Ishikawa (cell line): ENCODE data around the gene MAGEC2.

Source experiments
- CEBPB ChIP-seq: IDR thresholded peaks from 2 replicates; pipeline ENCODE4 v1.6.1; 2012
- CREB1 ChIP-seq: IDR thresholded peaks from 2 replicates; pipeline ENCODE4 v1.6.1; 2012; ENCODE audit warnings: low read depth
- EGR1 ChIP-seq: IDR thresholded peaks from 2 replicates; pipeline ENCODE4 v1.6.1; 2012
- EP300 ChIP-seq: IDR thresholded peaks from 2 replicates; pipeline ENCODE4 v1.6.1; 2012; ENCODE audit warnings: borderline replicate concordance
- FOXM1 ChIP-seq: IDR thresholded peaks from 2 replicates; pipeline ENCODE4 v1.6.1; 2012; ENCODE audit warnings: low read depth, borderline replicate concordance
- NFIC ChIP-seq: IDR thresholded peaks from 2 replicates; pipeline ENCODE4 v1.6.1; 2012
- RAD21 ChIP-seq: IDR thresholded peaks from 2 replicates; pipeline ENCODE4 v1.6.1; 2012; ENCODE audit warnings: low read depth
- REST ChIP-seq: IDR thresholded peaks from 2 replicates; pipeline ENCODE4 v1.6.1; 2012; ENCODE audit warnings: low read depth, mild to moderate bottlenecking
- TAF1 ChIP-seq: IDR thresholded peaks from 2 replicates; pipeline ENCODE4 v1.6.1; 2012; ENCODE audit warnings: low read depth, mild to moderate bottlenecking
- TCF12 ChIP-seq: IDR thresholded peaks from 2 replicates; pipeline ENCODE4 v1.6.1; 2012; ENCODE audit warnings: low read depth
- TEAD4 ChIP-seq: IDR thresholded peaks from 2 replicates; pipeline ENCODE4 v1.6.1; 2012
- USF1 ChIP-seq: IDR thresholded peaks from 2 replicates; pipeline ENCODE4 v1.6.1; 2012
- YY1 ChIP-seq: IDR thresholded peaks from 2 replicates; pipeline ENCODE4 v1.6.1; 2012; ENCODE audit warnings: low read depth
- ZBTB7A ChIP-seq: IDR thresholded peaks from 2 replicates; pipeline ENCODE4 v1.6.1; 2012; ENCODE audit warnings: low read depth
- TF ChIP-seq, protein P1 (sequence below): IDR thresholded peaks from 2 replicates; pipeline ENCODE4 v1.6.1; 2012

The MAGEC2 gene, protein sequence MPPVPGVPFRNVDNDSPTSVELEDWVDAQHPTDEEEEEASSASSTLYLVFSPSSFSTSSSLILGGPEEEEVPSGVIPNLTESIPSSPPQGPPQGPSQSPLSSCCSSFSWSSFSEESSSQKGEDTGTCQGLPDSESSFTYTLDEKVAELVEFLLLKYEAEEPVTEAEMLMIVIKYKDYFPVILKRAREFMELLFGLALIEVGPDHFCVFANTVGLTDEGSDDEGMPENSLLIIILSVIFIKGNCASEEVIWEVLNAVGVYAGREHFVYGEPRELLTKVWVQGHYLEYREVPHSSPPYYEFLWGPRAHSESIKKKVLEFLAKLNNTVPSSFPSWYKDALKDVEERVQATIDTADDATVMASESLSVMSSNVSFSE

GRCh38 chrX:142204522-142205433 is at the start of gene MAGEC2:
MAGEC2 (minus strand) TSS chrX:142205290; CDS start chrX:142203987, 1,303 bp downstream.
- TF ChIP-seq TAF1 (no peak), REST (no peak), FOXM1 (no peak), TEAD4 (no peak), NFIC (no peak), EP300 (no peak), TCF12 (no peak), CEBPB (no peak), YY1 (no peak), CREB1 (no peak), RAD21 (no peak), USF1 (no peak), ZBTB7A (no peak), EGR1 (no peak)
- TF ChIP-seq, protein P1, sequence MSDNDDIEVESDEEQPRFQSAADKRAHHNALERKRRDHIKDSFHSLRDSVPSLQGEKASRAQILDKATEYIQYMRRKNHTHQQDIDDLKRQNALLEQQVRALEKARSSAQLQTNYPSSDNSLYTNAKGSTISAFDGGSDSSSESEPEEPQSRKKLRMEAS, result no peak

GRCh38 chrX:142251680-142252079 is 46.6 kb upstream of the MAGEC2 start:
- TF ChIP-seq USF1 (no peak), YY1 (no peak), FOXM1 (no peak), NFIC (no peak), TCF12 (no peak), CREB1 (no peak), TEAD4 (no peak), EGR1 (no peak), CEBPB (no peak), RAD21 (no peak), REST (no peak), EP300 (no peak), TAF1 (no peak), ZBTB7A (no peak)
- TF ChIP-seq, protein P1, result no peak

DNA sequence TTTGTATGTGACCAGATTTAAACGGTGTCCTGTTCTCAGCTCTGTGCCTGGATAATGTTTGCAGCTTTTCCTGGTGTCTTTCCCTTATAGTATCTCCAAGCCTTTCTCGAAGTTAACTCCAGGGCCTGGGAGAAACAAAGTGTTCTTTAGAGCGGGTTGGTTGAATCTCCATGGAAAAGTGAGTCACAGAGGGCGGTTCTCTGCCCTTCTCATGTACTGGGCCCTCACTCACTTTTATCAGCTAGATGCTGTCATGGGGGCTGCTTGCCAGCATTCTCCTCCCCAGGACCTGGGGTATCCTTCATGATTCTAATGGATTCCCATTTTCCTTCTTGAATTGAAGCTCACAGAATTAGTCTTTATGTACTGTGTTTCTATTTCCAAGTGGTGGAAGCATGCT is 46.1 kb upstream of the MAGEC2 start:
- TF ChIP-seq REST (no peak), USF1 (no peak), CREB1 (no peak), EGR1 (no peak), EP300 (no peak), FOXM1 (no peak), NFIC (no peak), RAD21 (no peak), ZBTB7A (no peak), TAF1 (no peak), YY1 (no peak)
